Retinal pigment epithelial cell (primary cell): ENCODE measurements around the gene SPAG7.

Experiments used
- DNase-seq: peaks from one replicate; pipeline ENCODE4 v3.0.0-alpha.2; 2010; ENCODE audit warnings: low read depth
- H3K4me3 ChIP-seq: 2 replicates; pipeline ENCODE4 v1.5.1; 2011; ENCODE audit warnings: mild to moderate bottlenecking, low read length, control low read depth, moderate library complexity
- TF ChIP-seq, protein P1 (sequence below): conservative IDR thresholded peaks from 2 replicates; pipeline ENCODE4 v1.5.1; 2011; ENCODE audit warnings: low read depth, low read length, control low read depth, inconsistent platforms

SPAG7 gene

DNA sequence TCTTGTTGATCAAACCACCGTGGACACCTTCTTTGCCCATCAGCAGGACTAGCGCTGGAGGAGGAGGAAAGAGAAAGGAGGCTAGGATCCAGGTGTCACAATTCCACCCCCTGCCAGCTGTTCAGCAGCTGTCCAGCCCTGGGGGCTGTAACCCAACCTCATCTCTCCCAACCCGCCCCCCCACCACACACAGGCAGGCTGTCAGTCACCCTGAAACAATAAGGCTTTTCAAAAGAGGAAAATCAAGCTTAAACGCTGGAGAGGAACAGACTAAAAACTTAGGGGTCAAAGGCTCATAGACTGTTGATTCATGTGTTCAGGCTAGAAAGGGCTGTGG lies 21.7 kb downstream of the SPAG7 start:
- TF ChIP-seq, protein P1, sequence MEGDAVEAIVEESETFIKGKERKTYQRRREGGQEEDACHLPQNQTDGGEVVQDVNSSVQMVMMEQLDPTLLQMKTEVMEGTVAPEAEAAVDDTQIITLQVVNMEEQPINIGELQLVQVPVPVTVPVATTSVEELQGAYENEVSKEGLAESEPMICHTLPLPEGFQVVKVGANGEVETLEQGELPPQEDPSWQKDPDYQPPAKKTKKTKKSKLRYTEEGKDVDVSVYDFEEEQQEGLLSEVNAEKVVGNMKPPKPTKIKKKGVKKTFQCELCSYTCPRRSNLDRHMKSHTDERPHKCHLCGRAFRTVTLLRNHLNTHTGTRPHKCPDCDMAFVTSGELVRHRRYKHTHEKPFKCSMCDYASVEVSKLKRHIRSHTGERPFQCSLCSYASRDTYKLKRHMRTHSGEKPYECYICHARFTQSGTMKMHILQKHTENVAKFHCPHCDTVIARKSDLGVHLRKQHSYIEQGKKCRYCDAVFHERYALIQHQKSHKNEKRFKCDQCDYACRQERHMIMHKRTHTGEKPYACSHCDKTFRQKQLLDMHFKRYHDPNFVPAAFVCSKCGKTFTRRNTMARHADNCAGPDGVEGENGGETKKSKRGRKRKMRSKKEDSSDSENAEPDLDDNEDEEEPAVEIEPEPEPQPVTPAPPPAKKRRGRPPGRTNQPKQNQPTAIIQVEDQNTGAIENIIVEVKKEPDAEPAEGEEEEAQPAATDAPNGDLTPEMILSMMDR: no peak
- DNase-seq: no peak
- peak overlapping the region; percentile 93 for H3K4me3 ChIP-seq

DNA sequence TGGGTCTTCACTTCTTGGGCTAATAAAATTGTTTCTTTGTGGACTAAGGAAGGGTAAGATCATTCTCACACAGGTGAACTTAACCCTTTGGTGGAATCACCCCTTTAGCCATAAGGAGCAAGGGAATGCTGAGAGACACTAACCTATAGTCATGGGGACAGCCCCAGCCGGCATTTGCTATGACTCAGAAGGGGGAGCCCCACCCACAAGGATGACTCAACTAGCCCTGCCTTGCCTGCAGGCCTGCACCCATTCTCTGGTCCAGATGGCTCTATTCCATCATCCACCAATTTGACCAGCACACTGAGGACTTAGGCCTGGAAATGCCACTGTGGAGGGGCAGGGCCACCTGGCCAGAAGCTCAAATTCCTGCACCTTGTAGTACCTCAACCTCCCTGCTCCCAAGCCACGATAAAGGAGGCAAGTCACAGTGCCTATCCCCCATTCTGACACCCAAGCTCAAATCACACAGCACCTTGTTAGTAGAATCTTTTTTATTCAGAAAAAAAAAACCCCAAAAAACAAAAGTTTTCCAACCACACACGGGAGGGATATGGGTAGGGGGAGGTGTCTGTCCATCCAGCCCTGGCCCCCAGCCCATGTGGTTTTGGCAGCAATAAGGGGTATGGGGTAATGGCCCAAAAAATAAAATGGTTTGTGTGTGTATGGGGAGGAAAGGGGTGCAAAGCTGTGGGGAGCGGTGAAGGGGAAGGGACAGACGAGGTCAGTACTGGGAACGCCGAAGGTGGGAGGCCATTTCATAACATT lies 22.3 kb downstream of the SPAG7 start:
- TF ChIP-seq, protein P1: no peak
- H3K4me3 ChIP-seq: peak overlapping the region; percentile 29
- no peak for DNase-seq

DNA sequence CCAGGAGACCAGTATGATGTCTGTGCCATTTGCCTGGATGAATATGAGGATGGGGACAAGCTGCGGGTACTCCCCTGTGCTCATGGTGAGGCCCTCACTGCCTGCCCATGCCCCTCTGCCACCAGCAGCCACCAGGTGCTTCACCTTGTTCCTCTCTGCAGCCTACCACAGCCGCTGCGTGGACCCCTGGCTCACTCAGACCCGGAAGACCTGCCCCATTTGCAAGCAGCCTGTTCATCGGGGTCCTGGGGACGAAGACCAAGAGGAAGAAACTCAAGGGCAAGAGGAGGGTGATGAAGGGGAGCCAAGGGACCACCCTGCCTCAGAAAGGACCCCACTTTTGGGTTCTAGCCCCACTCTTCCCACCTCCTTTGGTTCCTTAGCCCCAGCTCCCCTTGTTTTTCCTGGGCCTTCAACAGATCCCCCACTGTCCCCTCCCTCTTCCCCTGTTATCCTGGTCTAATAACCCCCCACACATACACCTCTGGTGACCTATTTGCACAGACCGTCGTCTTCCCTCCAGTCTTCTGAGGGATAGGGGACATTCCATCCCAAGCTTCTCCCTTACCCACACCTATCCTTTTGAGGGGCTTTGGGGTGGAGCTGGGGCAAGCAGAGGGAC lies 23.0 kb downstream of the SPAG7 start:
- DNase-seq: no peak
- H3K4me3 ChIP-seq: no peak overlapping the region

GRCh38 chr17:4944163-4944553 lies 23.5 kb downstream of the SPAG7 start:
- DNase-seq: no peak
- H3K4me3 ChIP-seq: no peak overlapping the region
- TF ChIP-seq, protein P1: no peak

More for the DNA sequence above, 23.0 kb downstream of the SPAG7 start:
- TF ChIP-seq, protein P1: no peak

GRCh38 chr17:4942760-4943508 lies 24.7 kb downstream of the SPAG7 start:
- H3K4me3 ChIP-seq: no peak overlapping the region
- TF ChIP-seq, protein P1: no peak
- DNase-seq: no peak

- TF ChIP-seq, protein P1: no peak
- DNase-seq: no peak
- peak overlapping the region; percentile 96 for H3K4me3 ChIP-seq
These were observed 26.4 kb downstream of the SPAG7 start for GRCh38 chr17:4941319-4941610.
